Stimulated activated CD4-positive, alpha-beta T cell treated with anti-CD3 and anti-CD28 coated beads, TNF-alpha, amount 100 ng/mL, for 24 hours (primary cell): Measurements from ENCODE around the gene WDFY2.
A peak's percentile ranks its signal among the peaks of the same experiment; 100 is the strongest.
"Not testable (repeated sequence)": the region's sequence is repeated elsewhere in the genome, so short reads cannot be mapped to it uniquely, and the experiment has no call there.

Experiments
- DNase-seq, 3 experiments: peaks; one replicate each; pipeline ENCODE4 v3.0.0-alpha.2; 2020; ENCODE audit warnings: low read depth in 3 of 3

The WDFY2 gene, protein sequence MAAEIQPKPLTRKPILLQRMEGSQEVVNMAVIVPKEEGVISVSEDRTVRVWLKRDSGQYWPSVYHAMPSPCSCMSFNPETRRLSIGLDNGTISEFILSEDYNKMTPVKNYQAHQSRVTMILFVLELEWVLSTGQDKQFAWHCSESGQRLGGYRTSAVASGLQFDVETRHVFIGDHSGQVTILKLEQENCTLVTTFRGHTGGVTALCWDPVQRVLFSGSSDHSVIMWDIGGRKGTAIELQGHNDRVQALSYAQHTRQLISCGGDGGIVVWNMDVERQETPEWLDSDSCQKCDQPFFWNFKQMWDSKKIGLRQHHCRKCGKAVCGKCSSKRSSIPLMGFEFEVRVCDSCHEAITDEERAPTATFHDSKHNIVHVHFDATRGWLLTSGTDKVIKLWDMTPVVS

DNA sequence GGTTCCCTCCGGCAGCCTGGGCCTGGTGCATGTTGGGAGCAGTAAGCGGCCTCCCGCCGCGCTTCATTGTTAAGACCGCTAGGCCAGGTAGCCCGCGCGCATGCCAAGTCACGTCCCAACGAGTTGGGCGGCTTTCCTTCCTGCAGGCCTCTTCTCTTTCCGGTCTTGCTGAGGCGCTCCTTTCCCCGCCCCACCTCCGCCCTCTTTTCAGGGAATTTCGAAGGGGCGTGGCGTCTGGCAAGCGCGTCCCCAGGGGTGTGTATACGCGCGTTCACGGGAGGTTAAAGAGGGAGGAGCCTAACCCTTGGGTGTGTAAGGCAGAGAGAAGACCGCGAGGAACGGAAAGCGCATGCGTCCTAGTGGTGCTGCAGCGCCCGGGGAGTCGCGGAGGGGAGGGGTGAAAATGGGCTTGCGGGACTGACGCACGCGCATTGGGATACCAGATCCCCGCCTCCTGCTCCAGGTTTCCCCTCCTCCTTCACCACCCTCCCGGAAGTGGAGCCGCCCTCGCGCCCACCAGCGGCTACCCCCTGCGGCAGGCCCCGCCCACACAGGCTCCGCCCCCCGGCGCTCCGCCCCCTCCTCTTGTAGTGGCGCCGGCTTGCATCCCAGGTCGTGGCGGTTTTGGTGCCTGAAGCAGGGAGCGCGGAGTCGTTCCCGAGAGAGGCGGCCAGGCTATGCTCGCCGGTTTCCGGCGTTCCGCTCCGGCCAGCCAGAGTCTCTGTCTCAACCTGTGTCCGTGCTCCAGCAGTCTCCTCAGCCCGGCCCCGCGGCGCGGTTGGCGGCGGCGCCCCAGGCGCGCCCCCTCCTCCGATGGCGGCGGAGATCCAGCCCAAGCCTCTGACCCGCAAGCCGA, at the start of gene WDFY2:
Gene WDFY2 (plus strand): TSS at position 588 of the 856 bp plus-strand sequence. CDS start 226 bp downstream, at position 814.
- peak; percentile 97 to 99 (median 99) for DNase-seq

DNA sequence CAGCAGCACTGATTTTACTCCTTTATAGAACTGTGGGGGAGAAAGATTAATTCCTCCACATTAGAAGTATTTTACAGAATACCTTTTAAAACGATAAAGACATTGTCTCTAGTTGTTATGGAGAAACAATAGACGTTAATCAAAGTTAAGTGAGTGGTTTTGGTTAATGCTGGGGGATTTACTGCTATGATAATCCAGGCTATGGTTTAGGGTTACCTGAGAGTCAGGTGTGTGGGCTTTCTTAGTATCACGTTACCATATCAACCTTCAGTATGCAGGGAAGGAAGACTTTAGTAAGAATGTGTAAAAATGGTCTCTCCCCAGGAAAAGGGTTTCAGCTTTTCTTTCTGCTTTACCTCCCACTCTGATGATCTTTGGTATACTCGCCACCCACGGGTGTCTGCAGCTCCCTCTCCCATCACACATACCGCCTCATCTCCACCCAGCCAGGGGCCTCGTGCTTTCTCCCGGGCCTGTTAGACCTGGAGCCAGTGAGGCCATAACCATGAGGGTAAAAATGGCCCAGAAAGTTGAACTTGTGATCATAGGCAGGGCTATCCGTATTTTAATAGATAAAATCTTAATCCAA, 45.6 kb upstream of the WDFY2 start:
- DNase-seq: no peak

DNA sequence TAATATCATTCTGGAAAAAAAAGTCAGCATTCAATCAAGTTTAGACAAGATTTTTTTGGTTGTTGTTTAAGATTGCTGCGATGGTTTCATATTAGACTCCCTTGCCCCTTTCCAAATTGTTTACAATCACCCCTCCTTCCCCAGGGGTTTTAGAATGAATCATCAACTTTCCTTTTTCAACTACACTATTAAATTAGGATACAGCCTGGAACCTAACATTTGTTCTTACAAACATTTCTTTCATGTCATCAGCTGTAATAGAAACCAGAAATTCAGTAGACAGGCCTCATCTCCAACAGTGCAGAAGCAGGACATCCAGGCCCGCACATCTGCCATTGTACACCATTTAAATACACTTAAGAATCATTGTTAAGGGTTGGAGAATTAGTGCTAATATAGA, 44.4 kb upstream of the WDFY2 start:
- DNase-seq: no peak

DNA sequence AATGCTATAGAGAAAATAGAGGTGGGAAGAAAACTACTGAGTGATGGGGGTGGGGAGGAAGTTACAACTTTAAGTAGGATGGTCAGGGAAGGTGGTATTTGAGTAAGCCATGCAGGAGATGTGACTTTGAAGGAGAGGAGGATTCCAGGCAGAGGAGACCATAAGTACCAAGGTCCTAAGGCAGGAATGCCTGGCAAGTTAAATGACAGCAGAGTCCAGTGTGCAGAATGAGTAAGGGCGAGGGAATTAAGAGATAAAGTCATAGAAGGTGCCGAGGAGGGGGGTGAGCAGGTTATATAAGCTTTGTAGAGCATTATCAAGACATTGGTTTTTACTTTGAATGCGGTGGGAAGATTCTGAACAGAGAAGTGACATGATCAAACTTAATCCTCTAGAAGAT, 43.2 kb upstream of the WDFY2 start:
- DNase-seq: no peak

DNA sequence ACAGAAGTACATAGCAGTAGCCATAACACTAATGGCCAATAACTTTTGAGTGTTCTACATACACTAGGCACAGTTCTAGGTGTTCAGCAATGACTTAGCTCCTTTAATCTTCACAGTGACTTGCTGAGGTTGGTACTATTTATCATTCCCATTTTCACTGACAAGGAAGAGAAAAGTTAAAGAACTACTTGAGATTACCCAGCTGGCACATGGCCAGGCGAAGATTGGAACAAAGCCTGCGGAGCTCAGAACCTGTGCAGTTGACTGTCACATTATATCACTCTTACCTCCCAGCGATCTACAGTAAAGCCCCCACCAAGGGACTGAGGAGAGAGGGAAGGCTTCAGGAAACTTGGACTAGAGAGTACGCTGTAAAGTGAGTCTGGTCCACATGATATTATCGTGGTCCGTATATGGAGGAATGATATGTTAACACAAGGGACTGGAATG, 42.4 kb upstream of the WDFY2 start:
- no peak for DNase-seq

DNA sequence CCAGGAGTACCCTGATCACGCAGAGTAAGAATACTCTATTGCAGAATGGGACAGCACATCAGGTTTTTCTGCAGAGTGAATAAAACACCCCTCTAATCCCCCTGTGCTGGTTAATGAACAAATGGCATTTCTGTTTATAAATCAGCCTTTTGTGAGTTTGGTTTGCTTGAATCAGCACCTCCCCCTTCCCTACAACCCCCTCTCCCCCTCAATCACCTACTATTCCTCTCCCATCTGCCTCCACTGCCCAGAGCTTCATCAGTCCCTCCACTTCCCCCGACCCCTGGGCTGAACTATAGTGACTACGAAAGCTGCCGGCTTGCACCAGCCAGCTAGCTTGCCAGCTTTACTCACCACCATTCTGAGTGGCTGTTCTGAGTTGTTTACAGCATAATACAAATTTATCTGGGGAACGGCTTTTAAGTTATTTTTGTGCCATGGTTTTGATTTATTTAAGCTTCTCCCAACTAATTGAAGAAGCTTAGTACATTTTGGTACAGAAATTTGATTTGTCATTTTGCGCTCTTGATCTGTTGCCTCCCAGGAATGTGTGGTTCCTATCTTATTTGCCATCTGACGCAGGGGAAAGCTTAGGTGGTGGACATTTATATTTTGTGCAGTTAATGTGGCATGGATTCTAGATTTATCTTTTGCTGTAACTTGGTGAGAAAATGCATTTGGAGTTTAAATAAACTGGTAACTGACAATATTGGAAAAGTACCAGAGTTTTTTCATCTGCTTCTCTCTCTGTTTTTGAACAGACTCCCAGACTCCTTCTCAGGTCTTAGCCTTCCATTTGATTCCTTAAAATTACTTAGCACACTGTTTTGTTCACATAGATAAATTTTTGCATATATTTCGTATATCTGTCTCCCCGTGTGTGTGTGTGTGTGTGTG, 41.7 kb upstream of the WDFY2 start:
- DNase-seq: no peak

DNA sequence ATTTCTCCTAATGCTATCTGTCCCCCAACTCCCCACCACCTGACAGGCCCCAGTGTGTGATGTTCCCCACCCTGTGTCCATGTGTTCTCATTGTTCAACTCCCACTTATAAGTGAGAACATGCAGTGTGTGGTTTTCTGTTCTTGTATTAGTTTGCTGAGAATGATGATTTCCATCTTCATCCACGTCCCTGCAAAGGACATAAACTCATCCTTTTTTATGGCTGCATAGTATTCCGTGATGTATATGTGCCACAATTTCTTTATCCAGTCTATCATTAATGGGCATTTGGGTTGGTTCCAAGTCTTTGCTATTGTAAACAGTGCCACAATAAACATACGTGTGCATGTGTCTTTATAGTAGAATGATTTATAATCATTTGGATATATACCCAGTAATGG, 38.8 kb upstream of the WDFY2 start:
- not testable (repeated sequence) for DNase-seq

DNA sequence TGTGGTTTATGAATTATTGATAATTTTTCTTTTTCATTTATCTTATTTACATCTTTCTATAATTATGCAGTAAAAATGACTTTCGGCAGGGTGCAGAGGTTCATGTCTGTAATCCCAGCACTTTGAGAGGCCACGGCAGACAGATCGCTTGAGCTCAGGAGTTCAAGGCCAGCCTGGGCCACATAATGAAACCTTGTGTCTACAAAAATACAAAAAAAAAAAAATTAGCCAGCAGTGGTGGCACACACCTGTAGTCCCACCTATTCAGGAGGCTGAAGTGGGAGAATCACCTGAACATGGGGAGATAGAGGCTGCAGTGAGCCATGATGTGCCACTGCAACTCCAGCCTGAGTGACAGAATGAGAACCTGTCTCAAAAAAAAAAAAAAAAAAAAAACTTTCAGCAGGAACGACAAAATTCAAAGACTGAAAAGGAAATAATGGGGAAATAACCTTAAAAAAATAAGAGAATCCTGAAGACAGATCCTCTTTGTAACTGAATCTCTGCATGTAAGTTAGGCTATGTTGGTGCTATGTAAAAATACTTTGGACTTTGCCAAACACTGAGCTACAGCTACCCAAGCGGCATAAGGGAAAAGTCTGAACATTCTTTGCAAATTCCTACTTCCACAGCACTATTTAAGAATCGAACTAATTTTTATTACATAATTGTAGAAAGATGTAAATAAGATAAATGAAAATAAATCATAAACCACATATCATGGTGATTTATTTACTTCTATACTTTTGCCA, 36.7 kb upstream of the WDFY2 start:
- no peak for DNase-seq

DNA sequence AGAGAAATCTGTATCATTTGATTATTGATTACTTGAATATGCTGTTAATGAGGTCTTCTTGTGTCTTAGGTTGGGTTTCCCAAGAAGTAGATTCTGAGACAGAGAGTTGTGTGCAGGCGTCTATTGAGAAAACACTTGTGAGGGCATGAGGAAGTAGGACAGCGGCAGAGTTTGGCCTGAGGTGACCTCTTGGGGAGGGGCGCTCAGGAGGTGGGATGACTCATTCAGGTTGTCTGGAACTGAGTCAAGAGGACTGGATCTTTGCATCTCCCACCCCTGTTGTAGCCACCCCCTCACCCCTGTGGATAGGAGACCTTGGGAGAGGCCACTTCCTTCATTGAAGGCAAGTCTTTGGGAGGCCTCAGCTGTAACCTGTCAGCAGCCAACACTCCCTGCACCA, 35.2 kb upstream of the WDFY2 start:
- DNase-seq: no peak

DNA sequence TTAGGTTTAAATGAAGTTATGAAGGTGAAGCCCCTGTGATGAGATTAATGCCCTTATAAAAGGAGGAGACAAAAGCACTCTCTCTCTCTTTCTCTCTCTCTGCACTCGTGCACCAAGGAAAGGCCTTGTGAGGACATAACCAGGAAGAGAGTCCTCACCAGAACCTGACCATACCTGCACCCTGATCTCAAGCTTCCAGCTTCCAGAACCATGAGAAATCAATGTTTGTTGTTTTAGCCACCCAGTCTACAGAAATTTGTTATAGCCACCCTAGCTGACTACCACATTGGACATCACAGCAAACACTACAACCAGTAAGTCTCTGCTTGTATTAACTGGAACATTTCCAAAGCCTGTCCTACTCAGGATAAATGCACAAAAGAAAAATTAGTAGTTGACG, 34.7 kb upstream of the WDFY2 start:
- no peak for DNase-seq

DNA sequence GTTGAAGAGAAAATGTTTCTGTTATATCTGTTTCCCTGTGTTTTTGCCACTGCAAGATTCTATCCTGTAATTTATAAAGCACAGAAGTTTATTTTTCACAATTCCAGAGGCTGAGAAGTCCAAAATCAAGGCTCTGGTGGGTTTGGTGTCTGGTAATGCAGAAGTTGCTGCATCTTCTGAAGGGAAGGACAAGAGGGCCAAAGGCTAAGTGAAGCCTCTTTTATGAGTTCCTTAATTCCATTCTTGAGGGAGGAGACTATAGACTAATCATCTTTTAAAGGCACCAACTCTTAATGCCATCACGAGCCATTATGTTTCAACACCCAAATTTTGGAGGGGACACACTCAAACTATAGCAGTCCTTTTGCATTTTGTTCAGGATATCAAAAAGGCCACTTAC, 34.1 kb upstream of the WDFY2 start:
- DNase-seq: no peak

DNA sequence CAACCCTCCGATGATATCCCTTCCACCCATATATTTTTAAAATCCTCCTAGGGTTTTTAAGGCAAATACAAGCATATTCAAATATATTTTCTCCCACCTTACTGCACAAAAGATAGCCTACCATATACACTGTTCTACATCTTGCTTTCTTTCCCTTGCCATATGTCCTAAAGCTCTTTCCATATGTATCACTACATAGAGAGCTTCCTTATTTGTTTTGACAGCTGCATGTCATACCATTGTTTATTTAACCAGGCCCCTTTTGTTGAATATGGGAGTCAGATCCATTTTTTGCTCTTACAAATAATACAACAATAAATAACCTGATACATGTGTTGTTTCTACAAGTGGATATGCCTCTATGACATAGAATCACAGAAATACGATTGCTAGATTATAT, 32.8 kb upstream of the WDFY2 start:
- no peak for DNase-seq

DNA sequence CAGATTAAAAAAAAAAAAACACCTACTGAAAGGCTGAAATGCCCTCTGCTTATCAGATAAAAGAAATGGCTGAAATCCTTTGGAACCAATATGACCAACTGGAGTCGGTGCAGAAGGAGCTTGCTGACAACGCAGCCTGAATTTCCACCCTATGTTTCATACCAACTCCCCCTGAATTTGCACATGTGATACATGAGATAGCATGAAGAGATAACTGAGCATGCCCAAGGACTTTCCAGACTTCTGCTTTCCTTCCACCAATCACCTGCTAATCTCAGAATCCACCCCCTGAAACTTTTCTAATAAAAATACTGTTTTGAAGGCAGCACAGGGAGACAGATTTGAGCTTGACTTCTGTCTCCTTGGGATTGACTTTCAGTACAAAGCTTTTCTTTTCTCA, 32.2 kb upstream of the WDFY2 start:
- DNase-seq: no peak

DNA sequence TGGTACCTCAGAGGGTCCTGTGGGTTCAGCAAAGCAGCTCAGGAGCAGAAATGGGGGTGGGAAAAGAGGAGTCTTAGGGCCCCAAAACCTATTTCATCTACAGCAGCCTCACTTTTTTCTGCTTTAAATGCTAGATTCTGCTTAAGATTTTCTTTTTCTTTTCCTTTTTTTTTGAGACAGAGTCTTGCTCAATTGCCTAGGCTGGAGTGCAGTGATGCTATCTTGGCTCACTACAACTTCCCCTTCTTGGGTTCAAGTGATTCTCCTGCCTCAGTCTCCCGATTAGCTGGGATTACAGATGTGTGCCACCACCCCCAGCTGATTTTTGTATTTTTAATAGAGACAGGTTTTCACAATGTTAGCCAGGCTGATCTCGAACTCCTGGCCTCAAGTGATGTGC, 30.7 kb upstream of the WDFY2 start:
- DNase-seq: no peak

DNA sequence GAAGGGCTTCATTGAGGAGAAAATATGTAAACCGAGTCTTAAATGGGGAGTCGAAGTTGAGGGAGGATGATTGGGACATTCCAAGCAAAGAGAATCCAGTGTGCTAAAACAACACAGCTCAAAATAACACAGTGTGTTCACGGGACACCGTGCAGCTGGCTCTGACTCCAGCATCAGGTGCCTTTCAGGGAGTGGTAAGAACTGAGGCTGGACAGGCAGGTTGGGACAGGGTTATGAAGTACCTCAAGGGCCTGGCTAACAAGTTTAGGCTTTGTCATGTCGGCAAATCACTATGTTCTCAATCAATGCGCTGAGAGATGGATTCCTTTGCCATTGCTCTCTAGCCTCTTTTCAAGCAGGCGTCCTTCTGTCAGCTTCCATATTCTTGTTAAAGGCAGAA, 27.5 kb upstream of the WDFY2 start:
- DNase-seq: no peak

DNA sequence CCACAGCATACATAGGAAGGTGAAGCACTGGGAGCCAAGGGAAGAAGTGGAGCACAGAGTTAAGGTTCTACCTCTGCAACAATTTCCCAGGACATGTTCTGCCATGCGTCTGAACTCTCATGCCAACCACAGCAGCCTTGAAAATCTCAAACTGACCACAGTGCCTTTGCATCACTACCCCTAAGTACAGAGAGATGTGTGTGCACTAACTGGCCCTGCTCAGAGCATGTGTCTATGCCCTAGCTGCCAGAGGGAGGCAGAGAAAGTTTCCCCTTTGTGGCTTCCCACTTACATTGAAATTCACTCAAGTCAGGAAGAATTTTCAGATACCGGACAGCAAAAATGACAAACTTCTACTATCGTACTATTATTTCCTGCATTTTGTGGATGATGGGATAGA, 26.8 kb upstream of the WDFY2 start:
- no peak for DNase-seq

DNA sequence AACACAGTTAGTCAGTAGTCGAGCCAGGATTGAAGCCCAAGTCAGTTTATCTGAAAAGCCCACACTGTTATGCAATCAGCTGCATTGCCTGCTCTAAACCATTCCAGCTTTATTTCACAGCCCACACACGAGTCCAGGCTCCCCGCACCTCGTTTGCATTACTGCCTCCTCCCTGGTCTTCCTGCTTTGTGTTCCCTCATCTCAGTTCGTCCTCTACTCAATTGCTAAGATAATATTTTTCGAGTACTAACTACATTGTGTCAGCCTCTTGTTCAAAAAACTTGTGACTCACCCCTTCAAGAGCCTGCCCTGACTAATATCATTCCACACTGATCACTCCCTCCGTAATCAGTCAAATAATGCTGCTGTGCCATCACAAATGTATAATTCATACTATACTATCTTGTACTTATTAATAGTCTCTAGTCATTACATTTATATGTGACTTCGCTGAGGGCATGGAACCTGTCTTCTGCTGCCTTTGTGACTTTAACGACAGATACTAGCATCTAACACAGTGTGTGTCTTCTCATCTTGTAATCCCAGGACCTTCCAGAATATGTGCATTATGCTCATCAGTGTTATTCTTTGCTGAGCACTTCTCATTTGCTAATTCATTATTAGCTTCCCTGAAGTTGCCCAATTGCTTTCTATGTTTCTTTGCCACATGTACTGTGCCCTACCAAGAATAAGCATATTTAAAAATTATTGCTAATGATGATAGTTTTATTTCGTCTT, 26.2 kb upstream of the WDFY2 start:
- DNase-seq: no peak

DNA sequence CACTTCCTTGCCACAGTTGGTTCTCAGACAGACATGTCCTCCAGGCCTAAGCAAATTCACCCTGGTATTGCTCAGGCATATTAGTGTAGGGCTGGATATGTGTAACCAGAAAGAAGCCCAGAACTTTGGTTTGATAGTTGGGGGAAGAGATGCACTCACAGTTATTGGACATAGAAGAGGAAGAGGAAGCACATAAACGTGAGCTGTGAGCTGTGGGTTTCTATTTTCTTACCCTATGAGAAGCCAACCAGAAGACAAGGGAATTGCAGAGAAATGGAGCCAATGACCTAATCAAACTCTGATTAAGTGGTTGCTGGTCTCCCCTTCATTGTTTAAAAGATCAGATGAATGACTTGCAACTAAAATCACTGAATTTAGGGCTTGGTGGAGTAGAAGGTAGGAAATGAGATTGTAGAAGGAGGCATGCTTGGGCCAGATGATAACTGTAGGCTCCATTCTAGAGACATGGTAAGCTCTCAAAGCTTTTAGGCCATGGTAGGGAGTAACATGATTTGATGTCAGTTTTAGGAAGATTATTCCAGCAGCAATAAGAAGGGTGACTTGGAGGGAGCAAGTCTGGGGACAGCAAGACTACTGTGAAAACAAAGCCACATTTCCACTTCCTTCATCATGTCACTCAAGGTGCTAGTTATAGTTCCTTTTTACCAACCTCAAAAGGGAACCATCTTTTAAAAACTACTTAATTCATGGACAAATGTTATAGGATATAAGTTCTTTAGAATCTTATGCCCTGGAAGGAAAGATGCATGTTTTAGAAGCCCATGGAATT, 24.1 kb upstream of the WDFY2 start:
- DNase-seq: no peak

DNA sequence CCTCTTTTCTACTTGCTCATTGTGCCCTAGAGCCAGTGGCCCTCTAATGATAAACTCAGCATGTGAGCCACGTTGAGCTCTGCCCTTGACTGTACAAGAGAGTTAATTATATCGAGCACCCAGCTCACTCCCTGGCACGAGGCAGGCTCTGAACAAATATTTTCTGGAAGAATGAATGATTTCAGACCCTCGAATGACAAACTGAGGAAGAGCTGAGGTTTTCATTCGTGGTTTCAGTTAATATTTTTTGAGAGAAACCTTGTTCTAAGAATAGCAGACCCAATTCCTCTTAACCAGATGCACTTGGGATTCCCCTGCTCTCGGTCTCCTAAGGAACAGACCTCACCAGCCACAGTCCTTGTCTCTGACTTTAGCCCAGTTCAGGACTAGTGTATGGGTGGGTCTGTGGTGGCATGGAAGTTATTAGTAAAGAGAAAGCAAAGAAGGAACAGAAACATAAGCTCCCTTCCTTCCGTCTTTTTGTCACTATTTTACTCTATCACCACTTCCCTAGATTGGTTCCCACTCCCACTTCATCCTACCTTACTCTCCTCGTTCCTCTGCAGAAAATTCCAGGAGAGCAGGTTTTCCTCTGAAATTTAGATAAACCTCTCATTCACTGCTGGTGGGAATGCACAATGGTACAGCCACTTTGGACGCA, 22.1 kb upstream of the WDFY2 start:
- DNase-seq: no peak
